ENCODE measurements around the gene RBL2.

GRCh38 chr16:53503991-53504663 lies 69.9 kb downstream of the RBL2 start:
- TF ChIP-seq GATA2 (IDR thresholded peaks at IDR 0.05; ENCODE audit: low read depth, low read length) (no peak), GATA3 (IDR thresholded peaks at IDR 0.05; ENCODE audit: low read depth, low read length) (no peak)

All from SH-SY5Y (cell line).